Natural killer cell treated with Interleukin-12 subunit alpha and Interleukin-12 subunit beta and Interleukin-15 and Interleukin-18, amount 100 ng/mL, for 72 hours (primary cell): ENCODE data around the gene LRRC63. TPM values are rescaled to one million over a fixed set of nuclear protein-coding genes. Genes with fewer than 3 reads are reported as not detected.
"Not testable (repeated sequence)": the region's sequence is repeated elsewhere in the genome, so short reads cannot be mapped to it uniquely, and the experiment has no call there.

Source experiments
- ATAC-seq, 2 donors: fragments of 150-1000 bp; cut with Tn5 transposase in 1 of 2; sonication (Bioruptor Pico), chemical (Tn5 transposase) in 1 of 2; 2 replicates each; pipeline ENCODE4 v1.10.0; 2021
- DNase-seq: peaks from one replicate; pipeline ENCODE4 v3.0.0; 2022; ENCODE audit warnings: low spot score
- H3K27ac Mint-ChIP-seq, 2 donors: 1 replicate in 1 of 2; 2 replicates in 1 of 2; pipeline ENCODE4 v1.8.0; 2022; ENCODE audit warnings: mixed read lengths in 2 of 2, mild to moderate bottlenecking in 1 of 2, moderate library complexity in 1 of 2
- H3K27me3 Mint-ChIP-seq, 2 donors: 1 replicate in 1 of 2; 2 replicates in 1 of 2; pipeline ENCODE4 v1.8.0; 2022; ENCODE audit warnings: mixed read lengths in 2 of 2
- H3K36me3 Mint-ChIP-seq: one replicate; pipeline ENCODE4 v1.8.0; 2022; ENCODE audit warnings: mixed read lengths
- H3K4me1 Mint-ChIP-seq, 2 donors: 1 replicate in 1 of 2; 2 replicates in 1 of 2; pipeline ENCODE4 v1.8.0; 2022; ENCODE audit warnings: low read depth in 2 of 2, mixed read lengths in 2 of 2, mild to moderate bottlenecking in 1 of 2
- H3K4me3 Mint-ChIP-seq: one replicate; pipeline ENCODE4 v1.8.0; 2022; ENCODE audit warnings: mixed read lengths
- H3K9me3 Mint-ChIP-seq: 2 replicates; pipeline ENCODE4 v1.8.0; 2022; ENCODE audit warnings: mixed read lengths
- total RNA-seq, 2 donors: library from RNA; stranded (reverse); gene quantifications; one replicate each; pipeline ENCODE4 v1.2.3, GENCODE V29; 2022

Gene LRRC63
- total RNA-seq, 2 donors from 2014 or later, result 0.42 to 0.59 TPM

DNA sequence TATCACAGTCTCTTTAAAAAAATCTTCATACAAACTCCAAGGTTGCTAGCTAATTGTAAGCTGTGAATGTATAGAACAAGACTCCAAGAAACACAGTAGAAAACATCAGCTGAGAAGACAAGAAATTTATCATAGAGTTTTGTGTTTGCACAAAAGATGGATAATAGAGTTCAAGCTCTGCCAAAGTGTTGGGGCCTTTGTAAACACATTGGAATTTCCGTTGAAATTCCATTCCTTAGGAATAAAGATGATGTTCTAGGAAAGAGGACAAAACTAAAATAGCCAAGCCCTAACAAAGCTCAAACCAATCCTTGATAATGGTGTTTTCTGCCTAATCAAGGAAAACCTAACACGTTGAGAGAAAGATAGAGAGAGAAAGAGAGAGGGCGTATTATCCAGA is 20.6 kb downstream of the LRRC63 start:
- Mint-ChIP-seq H3K4me3 (no peak overlapping the region), H3K36me3 (peaks cover 43% of the 10 kb centered on the region), H3K27ac (no peak overlapping the region), H3K27me3 (peaks cover 0 to 1% of the 10 kb centered on the region in 2 donors), H3K4me1 (no peaks in the 10 kb centered on the region), H3K9me3 (peaks cover 10% of the 10 kb centered on the region)
- ATAC-seq (no peak), DNase-seq (no peak)

DNA sequence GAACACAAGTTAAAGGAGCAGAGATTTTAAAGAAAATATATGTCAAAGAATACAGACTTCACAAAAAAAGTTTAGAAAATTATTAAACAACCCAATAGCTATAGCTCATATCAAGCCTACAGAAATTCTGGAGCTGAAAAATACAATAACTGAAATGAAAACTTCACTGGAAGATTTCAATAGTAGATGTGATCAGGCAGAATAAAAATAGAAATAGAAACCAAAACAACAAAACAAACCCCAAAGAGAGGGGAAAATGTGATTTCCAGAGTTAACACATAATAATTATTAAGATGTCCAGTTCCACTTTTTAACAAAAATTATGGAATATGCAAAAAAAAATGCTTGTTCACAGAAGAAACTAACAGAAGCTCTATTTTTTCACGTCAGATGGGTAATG is 23.6 kb downstream of the LRRC63 start:
- ATAC-seq, result no peak
- H3K27me3 Mint-ChIP-seq, result peaks cover 0 to 5% of the 10 kb centered on the region in 2 donors
- DNase-seq, result no peak
- no peaks in the 10 kb centered on the region for H3K4me1 Mint-ChIP-seq
- peaks cover 14% of the 10 kb centered on the region for H3K9me3 Mint-ChIP-seq
- no peak overlapping the region for H3K4me3 Mint-ChIP-seq
- H3K36me3 Mint-ChIP-seq, result peaks cover 42% of the 10 kb centered on the region
- H3K27ac Mint-ChIP-seq, result no peak overlapping the region

GRCh38 chr13:46265292-46265691 is 53.6 kb downstream of the LRRC63 start:
- no peaks in the 10 kb centered on the region for H3K9me3 Mint-ChIP-seq
- peaks cover 8 to 27% of the 10 kb centered on the region in 2 donors for H3K27me3 Mint-ChIP-seq
- no peak overlapping the region for H3K4me3 Mint-ChIP-seq
- no peaks in the 10 kb centered on the region for H3K4me1 Mint-ChIP-seq
- H3K27ac Mint-ChIP-seq, result no peak overlapping the region
- DNase-seq (no peak), ATAC-seq (no peak)
- no peaks in the 10 kb centered on the region for H3K36me3 Mint-ChIP-seq

DNA sequence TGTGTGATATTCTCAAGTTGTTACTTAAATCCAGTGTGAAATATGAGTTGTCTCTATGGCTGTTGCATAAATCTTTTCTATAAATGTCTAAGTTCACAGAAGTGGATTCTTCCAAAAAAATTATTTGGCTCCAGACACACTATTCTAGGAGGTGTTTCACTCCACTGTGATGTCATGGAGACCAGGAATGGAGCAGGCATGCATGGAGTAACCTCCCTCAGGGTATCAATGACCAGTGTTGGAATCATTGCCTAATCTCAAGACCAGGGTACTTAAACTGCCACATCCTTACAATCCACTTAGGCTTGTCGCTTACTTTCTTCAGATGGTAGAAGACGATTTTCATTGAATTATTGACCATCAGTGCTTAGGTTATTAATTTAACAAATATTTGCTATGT is 55.4 kb downstream of the LRRC63 start:
- no peaks in the 10 kb centered on the region for H3K9me3 Mint-ChIP-seq
- H3K4me1 Mint-ChIP-seq, result no peaks in the 10 kb centered on the region
- H3K27ac Mint-ChIP-seq, result no peak overlapping the region
- no peak for ATAC-seq
- DNase-seq, result no peak
- no peak overlapping the region for H3K4me3 Mint-ChIP-seq
- no peaks in the 10 kb centered on the region for H3K36me3 Mint-ChIP-seq
- H3K27me3 Mint-ChIP-seq, result peaks cover 9 to 27% of the 10 kb centered on the region in 2 donors

DNA sequence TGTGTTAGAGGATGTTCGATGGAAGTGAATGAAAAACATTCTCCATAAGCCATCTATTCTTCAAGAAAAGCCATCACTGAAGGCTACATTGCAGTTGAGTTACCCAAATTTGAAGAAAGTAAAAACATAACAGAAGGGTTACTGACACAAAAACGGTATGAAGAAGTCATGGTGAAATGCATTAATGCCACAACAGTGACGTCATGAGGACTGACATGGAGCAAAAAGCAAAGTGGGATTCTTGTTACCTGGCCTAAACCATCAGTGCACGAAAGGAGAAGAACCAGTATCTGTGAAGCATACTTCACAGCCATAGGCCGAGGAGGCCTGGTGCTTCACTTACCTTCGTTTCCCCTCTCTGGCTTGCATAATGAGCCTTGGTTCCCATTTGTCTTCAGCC is 58.7 kb downstream of the LRRC63 start:
- DNase-seq (no peak), ATAC-seq (no peak)
- Mint-ChIP-seq H3K27ac (no peak overlapping the region), H3K9me3 (no peaks in the 10 kb centered on the region), H3K4me1 (no peaks in the 10 kb centered on the region), H3K4me3 (no peak overlapping the region), H3K27me3 (peaks cover 6 to 19% of the 10 kb centered on the region in 2 donors), H3K36me3 (no peaks in the 10 kb centered on the region)

GRCh38 chr13:46274094-46274698 is 62.5 kb downstream of the LRRC63 start:
- H3K4me1 Mint-ChIP-seq, result no peaks in the 10 kb centered on the region
- H3K27ac Mint-ChIP-seq, result no peak overlapping the region
- ATAC-seq (no peak), DNase-seq (no peak)
- H3K27me3 Mint-ChIP-seq, result peaks cover 6 to 7% of the 10 kb centered on the region in 2 donors
- H3K36me3 Mint-ChIP-seq, result no peaks in the 10 kb centered on the region
- H3K9me3 Mint-ChIP-seq, result no peaks in the 10 kb centered on the region
- H3K4me3 Mint-ChIP-seq, result no peak overlapping the region

- no peak overlapping the region for H3K4me3 Mint-ChIP-seq
- no peak overlapping the region for H3K27ac Mint-ChIP-seq
- no peak for ATAC-seq
These were observed 66.7 kb downstream of the LRRC63 start for GRCh38 chr13:46278474-46278873.

GRCh38 chr13:46281779-46282178 is 70.1 kb downstream of the LRRC63 start:
- DNase-seq (no peak), ATAC-seq (no peak)
- Mint-ChIP-seq H3K27ac (no peak overlapping the region), H3K4me3 (no peak overlapping the region), H3K9me3 (no peaks in the 10 kb centered on the region), H3K36me3 (no peaks in the 10 kb centered on the region), H3K27me3 (peaks cover 0 to 3% of the 10 kb centered on the region in 2 donors), H3K4me1 (no peaks in the 10 kb centered on the region)

More at GRCh38 chr13:46278474-46278873, 66.7 kb downstream of the LRRC63 start:
- H3K9me3 Mint-ChIP-seq, result no peaks in the 10 kb centered on the region
- peaks cover 0 to 3% of the 10 kb centered on the region in 2 donors for H3K27me3 Mint-ChIP-seq
- H3K4me1 Mint-ChIP-seq, result no peaks in the 10 kb centered on the region
- no peaks in the 10 kb centered on the region for H3K36me3 Mint-ChIP-seq
- no peak for DNase-seq

- H3K36me3 Mint-ChIP-seq, H3K27ac Mint-ChIP-seq, H3K4me3 Mint-ChIP-seq, H3K27me3 Mint-ChIP-seq, DNase-seq, ATAC-seq, H3K9me3 Mint-ChIP-seq, H3K4me1 Mint-ChIP-seq: not testable (repeated sequence)
These were observed 72.4 kb downstream of the LRRC63 start for GRCh38 chr13:46283912-46284824.

DNA sequence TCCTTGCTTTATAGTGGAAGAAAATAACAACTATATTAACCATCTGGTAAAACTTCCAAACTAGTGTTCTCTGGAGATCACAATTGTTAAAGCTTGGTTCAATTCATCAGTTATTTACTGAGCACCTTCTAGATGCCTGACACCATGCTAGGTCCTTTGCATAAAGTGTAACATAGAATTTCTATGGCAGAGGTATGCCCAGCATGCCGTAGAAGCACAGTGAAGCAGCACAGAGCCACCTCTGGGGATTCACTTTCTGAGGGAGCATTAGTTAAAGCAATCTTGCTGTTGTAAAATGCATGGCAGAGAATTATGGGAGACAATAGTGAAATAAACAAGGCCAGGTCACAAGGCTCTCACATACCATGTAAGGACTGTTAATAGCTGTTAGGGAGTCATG is 75.2 kb downstream of the LRRC63 start:
- H3K9me3 Mint-ChIP-seq, result no peaks in the 10 kb centered on the region
- H3K4me3 Mint-ChIP-seq, result no peak overlapping the region
- no peak for DNase-seq
- no peaks in the 10 kb centered on the region for H3K27me3 Mint-ChIP-seq
- no peak for ATAC-seq
- H3K27ac Mint-ChIP-seq, result no peak overlapping the region
- peaks cover 14 to 17% of the 10 kb centered on the region in 2 donors for H3K4me1 Mint-ChIP-seq
- H3K36me3 Mint-ChIP-seq, result no peaks in the 10 kb centered on the region

DNA sequence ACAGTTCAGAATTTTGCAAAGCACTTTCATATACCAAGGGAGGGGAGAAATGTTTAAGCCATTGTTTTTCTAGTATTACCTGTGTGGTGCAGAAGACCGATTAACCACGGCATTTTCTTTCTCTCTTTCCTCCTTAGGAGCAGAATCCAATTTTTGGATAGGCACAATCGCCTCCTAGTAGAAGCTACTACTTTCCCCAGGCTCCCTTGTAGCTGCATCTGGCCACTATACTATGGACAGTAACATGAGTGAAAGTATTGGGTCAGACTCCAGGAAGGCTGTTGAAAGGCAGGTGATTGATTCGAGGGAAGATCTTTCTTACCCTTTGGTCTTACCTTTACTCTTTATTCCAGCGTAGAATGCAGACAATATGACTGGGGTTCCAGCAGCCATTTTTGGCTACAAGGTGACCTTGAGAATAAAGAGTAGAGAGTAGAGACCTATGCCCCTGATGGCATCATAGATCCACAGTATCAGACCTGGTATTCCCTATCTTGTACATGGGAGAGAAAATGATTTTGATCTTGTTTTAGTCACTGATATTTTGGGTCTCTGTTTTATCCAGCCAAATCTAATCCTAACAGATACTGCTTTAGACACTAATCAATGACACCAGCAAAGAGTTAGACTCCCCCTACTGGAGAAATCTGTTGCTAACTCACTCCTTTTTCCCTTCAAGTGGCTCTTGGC is 77.0 kb downstream of the LRRC63 start:
- Mint-ChIP-seq H3K27ac (peak overlapping the region in 1 of 2 donors; percentile 82), H3K27me3 (no peaks in the 10 kb centered on the region), H3K36me3 (no peaks in the 10 kb centered on the region), H3K4me3 (no peak overlapping the region), H3K4me1 (peaks cover 21 to 26% of the 10 kb centered on the region in 2 donors), H3K9me3 (no peaks in the 10 kb centered on the region)
- no peak for DNase-seq
- peak; percentile 67 to 72 for ATAC-seq

DNA sequence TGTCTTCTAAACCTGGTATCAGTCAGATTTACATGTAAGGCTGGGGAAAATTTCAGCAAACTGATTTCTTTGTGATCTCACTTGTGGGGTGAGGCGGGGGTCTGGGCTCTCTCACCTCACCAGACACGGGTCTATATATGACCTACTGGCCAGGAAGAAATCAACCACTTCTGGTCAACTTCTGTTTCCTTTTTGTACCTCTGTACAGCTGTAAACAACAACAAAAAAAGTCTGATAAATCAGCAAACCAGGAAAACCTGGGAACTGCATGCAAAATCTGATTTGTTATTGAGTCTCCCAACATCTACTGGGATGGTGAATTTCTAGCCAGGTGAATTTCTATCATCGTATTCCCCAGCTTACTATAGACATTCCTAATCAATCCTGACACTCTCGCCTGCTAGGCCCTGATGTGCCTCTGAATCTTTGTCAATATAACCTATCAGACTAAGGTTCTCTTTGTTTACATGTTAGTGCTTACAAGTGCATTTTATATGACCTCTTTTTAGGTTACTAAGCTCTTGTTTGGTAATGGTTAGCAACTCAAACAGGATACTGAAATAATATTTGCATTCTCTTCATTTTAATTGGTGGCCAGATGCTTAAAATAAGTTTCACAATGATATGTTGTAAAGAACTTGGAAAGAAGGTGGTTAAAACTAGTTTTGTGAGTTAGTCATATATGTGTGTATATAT is 77.7 kb downstream of the LRRC63 start:
- Mint-ChIP-seq H3K9me3 (no peaks in the 10 kb centered on the region), H3K4me3 (no peak overlapping the region), H3K27ac (peak overlapping the region; percentile 17 to 82), H3K36me3 (no peaks in the 10 kb centered on the region), H3K27me3 (no peaks in the 10 kb centered on the region), H3K4me1 (peaks cover 21 to 26% of the 10 kb centered on the region in 2 donors)
- ATAC-seq (no peak), DNase-seq (no peak)

DNA sequence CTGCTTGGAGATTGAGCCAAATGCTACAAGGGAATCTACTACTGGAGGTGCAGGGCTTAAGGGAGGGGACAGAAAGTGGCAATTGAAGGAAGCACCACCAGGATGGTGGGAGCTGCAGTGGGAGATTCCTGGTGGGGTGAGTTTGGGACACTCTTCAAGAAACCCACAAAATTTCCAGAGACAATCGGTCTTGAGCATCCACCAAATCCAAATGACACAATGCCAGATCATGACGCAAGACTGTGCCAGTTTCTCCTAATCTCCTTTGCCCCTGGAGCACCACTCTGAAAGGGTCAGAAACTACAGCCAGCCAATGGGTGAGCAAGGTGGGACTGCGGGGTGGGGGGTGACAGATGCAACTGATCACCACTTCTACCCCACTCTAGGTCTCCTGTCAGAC is 78.7 kb downstream of the LRRC63 start:
- no peaks in the 10 kb centered on the region for H3K9me3 Mint-ChIP-seq
- peaks cover 26 to 29% of the 10 kb centered on the region in 2 donors for H3K4me1 Mint-ChIP-seq
- DNase-seq (no peak), ATAC-seq (no peak)
- H3K27ac Mint-ChIP-seq, result peak overlapping the region in 1 of 2 donors; percentile 82
- no peaks in the 10 kb centered on the region for H3K27me3 Mint-ChIP-seq
- H3K36me3 Mint-ChIP-seq, result no peaks in the 10 kb centered on the region
- no peak overlapping the region for H3K4me3 Mint-ChIP-seq
